Tibial artery (tissue), 4 donors: ENCODE results near the gene GABRR1.

Experiments used
- DNase-seq, 2 donors: peaks; one replicate each; pipeline ENCODE4 v3.0.0-alpha.2; 2019
- H3K27ac ChIP-seq, 2 donors: fragments of 200-600 bp; sonication (generic) in 1 of 2; 1 replicate in 1 of 2; 2 replicates in 1 of 2; pipeline ENCODE4 v1.5.1; 2018 to 2019; ENCODE audit warnings: mild to moderate bottlenecking in 1 of 2
- H3K27me3 ChIP-seq, 2 donors: fragments of 200-600 bp; sonication (generic) in 1 of 2; one replicate each; pipeline versions ENCODE4 v1.5.1 to v1.6.0; 2016 to 2019
- H3K36me3 ChIP-seq, 3 donors: fragments of 200-600 bp; sonication (generic) in 2 of 3; one replicate each; pipeline ENCODE4 v1.5.1; 2016 to 2019; ENCODE audit warnings: mild to moderate bottlenecking in 2 of 3
- H3K4me1 ChIP-seq, 4 donors: fragments of 200-600 bp; sonication (generic) in 2 of 4; 1 replicate in 3 of 4; 2 replicates in 1 of 4; pipeline ENCODE4 v1.5.1; 2016 to 2019
- H3K4me3 ChIP-seq, 2 donors: fragments of 200-600 bp; sonication (generic) in 1 of 2; 1 replicate in 1 of 2; 2 replicates in 1 of 2; pipeline ENCODE4 v1.5.1; 2018 to 2019; ENCODE audit warnings: mild to moderate bottlenecking in 2 of 2
- H3K9me3 ChIP-seq, 3 donors: fragments of 200-600 bp; sonication (generic) in 1 of 3; one replicate each; pipeline ENCODE4 v1.5.1; 2016 to 2019
- CTCF ChIP-seq, 2 experiments: fragments of 200-600 bp in 1 of 2; fragments of 450-650 bp in 1 of 2; IDR thresholded peaks; one replicate each; pipeline ENCODE4 v1.5.1; 2017 to 2019; ENCODE audit warnings: antibody characterized with exemption in 2 of 2, mild to moderate bottlenecking in 1 of 2, moderate library complexity in 1 of 2
- intact Hi-C: fragments of 100-400 bp; cut with DNase I; formaldehyde crosslinking; loops from one replicate; pipeline ENCODE4 v1.15.0; 2023; ENCODE audit warnings: low total_unique reads

The GABRR1 gene

GRCh38 chr6:89190741-89191140 is 26.4 kb downstream of the GABRR1 start:
- H3K36me3 ChIP-seq, result no peaks in the 10 kb centered on the region
- H3K4me3 ChIP-seq, result no peak overlapping the region
- intact Hi-C loops, result no loop called here
- TF ChIP-seq CTCF (IDR thresholded peaks at IDR 0.05), result no peak
- H3K4me1 ChIP-seq, result no peaks in the 10 kb centered on the region
- H3K9me3 ChIP-seq, result peaks cover 2 to 19% (median 14%) of the 10 kb centered on the region in 3 donors
- H3K27me3 ChIP-seq, result no peaks in the 10 kb centered on the region
- no peak for DNase-seq
- no peak overlapping the region for H3K27ac ChIP-seq

GRCh38 chr6:89187504-89187903 is 29.7 kb downstream of the GABRR1 start:
- no peak for TF ChIP-seq CTCF (IDR thresholded peaks at IDR 0.05)
- no peaks in the 10 kb centered on the region for H3K27me3 ChIP-seq
- DNase-seq, result no peak
- no peaks in the 10 kb centered on the region for H3K4me1 ChIP-seq
- no peak overlapping the region for H3K27ac ChIP-seq
- H3K36me3 ChIP-seq, result no peaks in the 10 kb centered on the region
- no peaks in the 10 kb centered on the region for H3K9me3 ChIP-seq
- intact Hi-C loops, result no loop called here
- no peak overlapping the region for H3K4me3 ChIP-seq

GRCh38 chr6:89186762-89187161 is 30.4 kb downstream of the GABRR1 start:
- H3K27me3 ChIP-seq, result no peaks in the 10 kb centered on the region
- TF ChIP-seq CTCF (IDR thresholded peaks at IDR 0.05), result no peak
- no peaks in the 10 kb centered on the region for H3K36me3 ChIP-seq
- H3K4me3 ChIP-seq, result no peak overlapping the region
- no peak for DNase-seq
- intact Hi-C loops, result no loop called here
- H3K4me1 ChIP-seq, result no peaks in the 10 kb centered on the region
- no peaks in the 10 kb centered on the region for H3K9me3 ChIP-seq
- H3K27ac ChIP-seq, result no peak overlapping the region

- TF ChIP-seq CTCF (IDR thresholded peaks at IDR 0.05), result no peak
- intact Hi-C loops, result no loop called here
- Histone ChIP-seq H3K9me3 (no peaks in the 10 kb centered on the region), H3K36me3 (no peaks in the 10 kb centered on the region), H3K4me3 (no peak overlapping the region), H3K4me1 (no peaks in the 10 kb centered on the region), H3K27ac (no peak overlapping the region), H3K27me3 (no peaks in the 10 kb centered on the region)
- no peak for DNase-seq
Measured at GRCh38 chr6:89184344-89184743, 32.8 kb downstream of the GABRR1 start.

GRCh38 chr6:89183294-89183693 is 33.9 kb downstream of the GABRR1 start:
- DNase-seq, result no peak
- no peaks in the 10 kb centered on the region for H3K36me3 ChIP-seq
- H3K9me3 ChIP-seq, result no peaks in the 10 kb centered on the region
- intact Hi-C loops, result no loop called here
- no peak overlapping the region for H3K4me3 ChIP-seq
- no peak overlapping the region for H3K27ac ChIP-seq
- H3K4me1 ChIP-seq, result no peaks in the 10 kb centered on the region
- TF ChIP-seq CTCF (IDR thresholded peaks at IDR 0.05), result no peak
- no peaks in the 10 kb centered on the region for H3K27me3 ChIP-seq

GRCh38 chr6:89180971-89181370 is 36.2 kb downstream of the GABRR1 start:
- Histone ChIP-seq H3K36me3 (no peaks in the 10 kb centered on the region), H3K4me3 (no peak overlapping the region), H3K9me3 (no peaks in the 10 kb centered on the region), H3K27me3 (no peaks in the 10 kb centered on the region), H3K4me1 (no peaks in the 10 kb centered on the region), H3K27ac (no peak overlapping the region)
- intact Hi-C loops, result no loop called here
- no peak for DNase-seq
- TF ChIP-seq CTCF (IDR thresholded peaks at IDR 0.05), result no peak
